Measurements from ENCODE around the gene LIMK2. TPM values are rescaled to one million over a fixed set of nuclear protein-coding genes. Genes with fewer than 3 reads are reported as not detected.

The LIMK2 gene
- total and polyA plus RNA-seq, 10 of the 15 experiments (the other 5 are each of a cell fraction or from before 2014, with no cell fraction given) = 2.9 to 40.4 (median 26.7) TPM

GRCh38 chr22:31308181-31308580, 96.1 kb downstream of the LIMK2 start:
- H3K4me3 ChIP-seq = no peak overlapping the region
- no TSS peak for BruUV-seq (replicated peaks)
- H3K36me3 ChIP-seq (ENCODE audit: control insufficient read depth in 2 of 2, insufficient read depth in 2 of 2, low read length in 1 of 2) = no peaks in the 10 kb centered on the region
- no peak overlapping the region for H3K4me2 ChIP-seq (ENCODE audit: control insufficient read depth, insufficient read depth)
- POLR2A ChIA-PET = no interaction called here
- FAIRE-seq (peak; percentile 81), DNase-seq (ENCODE audit: low read depth, low spot score) (no peak), ATAC-seq (no peak)
- in situ Hi-C loops (cut with MboI) = no loop called here
- H2AFZ ChIP-seq (ENCODE audit: control insufficient read depth, low read depth, low read length) = peak overlapping the region; percentile 71
- H3K27ac ChIP-seq (ENCODE audit: control insufficient read depth, insufficient read depth) = no peak overlapping the region
- intact Hi-C loops (cut with micrococcal nuclease; ENCODE audit: unreplicated experiment) = no loop called here
- RAD21 ChIA-PET (ENCODE audit: unreplicated experiment) = interaction anchor here (1.5 kb wide), 1 partner anchor 35 kb away, joined by 4 read pairs; no protein-coding TSS in a partner anchor
- TF ChIP-seq HCFC1 (IDR thresholded peaks at IDR 0.05; ENCODE audit: low read length) (no peak), ZBTB33 (IDR thresholded peaks at IDR 0.05) (no peak), ZBTB4 (CRISPR knock-in tag; IDR thresholded peaks at IDR 0.05) (no peak), EED (IDR thresholded peaks at IDR 0.05; ENCODE audit: low read depth) (no peak), STAT3 (IDR thresholded peaks at IDR 0.05; ENCODE audit: low read depth, low read length) (no peak), SUPT20H (IDR thresholded peaks at IDR 0.05; ENCODE audit: borderline replicate concordance, control insufficient read depth, low read depth, low read length) (no peak), GABPA (IDR thresholded peaks at IDR 0.05; ENCODE audit: low read depth) (no peak), RELB (IDR thresholded peaks at IDR 0.05; ENCODE audit: low read depth) (no peak), STAT1 (conservative IDR thresholded peaks at IDR 0.05) (no peak)
- CTCF ChIA-PET = interaction anchor here (0.6 to 1.4 kb wide), 3 partner anchors 8 to 97 kb away, joined by 3 read pairs; no protein-coding TSS in a partner anchor
- SMC1A ChIA-PET (ENCODE audit: uncharacterized antibody, unreplicated experiment) = interaction anchor here (0.6 to 1.8 kb wide), 2 partner anchors 12 to 84 kb away, joined by 3 read pairs; no protein-coding TSS in a partner anchor
- no peak overlapping the region for H3K9ac ChIP-seq (ENCODE audit: control insufficient read depth, insufficient read depth, low read length)
- no peaks in the 10 kb centered on the region for H3K9me3 ChIP-seq (replicated peaks; ENCODE audit: control insufficient read depth, insufficient read depth, low read length)
- H3K27me3 ChIP-seq (replicated peaks in 1 of 2; ENCODE audit: control insufficient read depth in 2 of 2, insufficient read depth in 2 of 2, low read length in 1 of 2) = no peaks in the 10 kb centered on the region
- no peaks in the 10 kb centered on the region for H4K20me1 ChIP-seq (ENCODE audit: control insufficient read depth, insufficient read depth)
- no peaks in the 10 kb centered on the region for H3K79me2 ChIP-seq (ENCODE audit: control insufficient read depth, insufficient read depth, low read length)
- peaks cover 13% of the 10 kb centered on the region for H3K4me1 ChIP-seq (ENCODE audit: control insufficient read depth, insufficient read depth, low read length)

All from GM12878 (cell line).